HG03575 (cell line): ENCODE data around the gene DPP3.
"Not testable (repeated sequence)": the region's sequence is repeated elsewhere in the genome, so short reads cannot be mapped to it uniquely, and the experiment has no call there.

ENCODE experiments used
- ATAC-seq: cut with Tn5 transposase; IDR thresholded peaks from one replicate; pipeline ENCODE4 v1.9.1; 2021; ENCODE audit not compliant: unreplicated experiment, insufficient number of reproducible peaks, low FRiP score; ENCODE audit errors: extremely low read depth

DPP3 gene, protein sequence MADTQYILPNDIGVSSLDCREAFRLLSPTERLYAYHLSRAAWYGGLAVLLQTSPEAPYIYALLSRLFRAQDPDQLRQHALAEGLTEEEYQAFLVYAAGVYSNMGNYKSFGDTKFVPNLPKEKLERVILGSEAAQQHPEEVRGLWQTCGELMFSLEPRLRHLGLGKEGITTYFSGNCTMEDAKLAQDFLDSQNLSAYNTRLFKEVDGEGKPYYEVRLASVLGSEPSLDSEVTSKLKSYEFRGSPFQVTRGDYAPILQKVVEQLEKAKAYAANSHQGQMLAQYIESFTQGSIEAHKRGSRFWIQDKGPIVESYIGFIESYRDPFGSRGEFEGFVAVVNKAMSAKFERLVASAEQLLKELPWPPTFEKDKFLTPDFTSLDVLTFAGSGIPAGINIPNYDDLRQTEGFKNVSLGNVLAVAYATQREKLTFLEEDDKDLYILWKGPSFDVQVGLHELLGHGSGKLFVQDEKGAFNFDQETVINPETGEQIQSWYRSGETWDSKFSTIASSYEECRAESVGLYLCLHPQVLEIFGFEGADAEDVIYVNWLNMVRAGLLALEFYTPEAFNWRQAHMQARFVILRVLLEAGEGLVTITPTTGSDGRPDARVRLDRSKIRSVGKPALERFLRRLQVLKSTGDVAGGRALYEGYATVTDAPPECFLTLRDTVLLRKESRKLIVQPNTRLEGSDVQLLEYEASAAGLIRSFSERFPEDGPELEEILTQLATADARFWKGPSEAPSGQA

DNA sequence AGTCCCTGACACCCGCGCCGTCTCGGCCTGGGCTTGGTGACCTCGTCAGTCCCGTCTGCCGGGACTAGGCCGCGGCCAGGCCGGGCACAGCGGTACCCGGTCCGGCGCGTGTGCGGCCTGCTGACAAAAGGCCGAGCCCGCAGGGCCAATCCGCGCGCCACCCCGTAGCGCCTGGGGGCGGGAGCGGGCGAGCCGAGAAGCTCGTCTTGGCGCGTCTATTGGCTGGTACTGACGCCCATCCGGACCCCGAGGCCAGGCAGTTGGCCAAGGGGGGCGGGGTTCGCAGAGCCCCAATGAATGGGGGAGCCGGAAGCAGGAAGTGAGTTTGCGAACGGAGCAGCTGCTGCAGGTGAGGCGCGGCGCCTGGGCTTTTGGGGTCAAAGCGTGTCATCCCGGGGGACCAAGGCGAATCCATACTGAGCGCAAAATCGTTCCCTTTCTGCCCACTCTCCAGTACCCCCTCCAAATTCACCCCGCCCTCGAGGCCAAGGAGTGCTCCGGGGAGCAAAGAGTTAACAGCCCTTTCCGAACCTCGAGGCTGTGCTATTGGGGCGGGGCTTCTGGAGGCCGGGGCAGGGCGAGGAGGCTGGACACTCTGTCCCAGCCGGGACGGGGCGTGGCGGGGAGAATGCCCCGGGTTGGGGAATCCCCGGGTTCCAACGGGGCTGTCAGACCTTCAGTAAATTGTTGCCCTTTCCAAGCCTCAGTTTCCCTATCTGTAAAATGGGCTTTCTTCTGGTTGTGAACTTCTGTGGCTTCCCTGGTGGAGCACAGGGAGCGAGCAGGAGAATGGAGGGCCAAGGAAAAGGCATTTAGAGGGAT is at the start of gene DPP3:
TSS of gene DPP3 (plus strand) at position 318 of the 822 bp plus-strand sequence. CDS start 1,767 bp downstream, outside the sequence.
- ATAC-seq: peak; percentile 43

- not testable (repeated sequence) for ATAC-seq
These were observed 48.9 kb upstream of the DPP3 start for GRCh38 chr11:66431287-66431686.

- not testable (repeated sequence) for ATAC-seq
These were observed 48.3 kb upstream of the DPP3 start for GRCh38 chr11:66431871-66432329.

GRCh38 chr11:66432597-66432996 is 47.6 kb upstream of the DPP3 start:
- ATAC-seq: no peak

DNA sequence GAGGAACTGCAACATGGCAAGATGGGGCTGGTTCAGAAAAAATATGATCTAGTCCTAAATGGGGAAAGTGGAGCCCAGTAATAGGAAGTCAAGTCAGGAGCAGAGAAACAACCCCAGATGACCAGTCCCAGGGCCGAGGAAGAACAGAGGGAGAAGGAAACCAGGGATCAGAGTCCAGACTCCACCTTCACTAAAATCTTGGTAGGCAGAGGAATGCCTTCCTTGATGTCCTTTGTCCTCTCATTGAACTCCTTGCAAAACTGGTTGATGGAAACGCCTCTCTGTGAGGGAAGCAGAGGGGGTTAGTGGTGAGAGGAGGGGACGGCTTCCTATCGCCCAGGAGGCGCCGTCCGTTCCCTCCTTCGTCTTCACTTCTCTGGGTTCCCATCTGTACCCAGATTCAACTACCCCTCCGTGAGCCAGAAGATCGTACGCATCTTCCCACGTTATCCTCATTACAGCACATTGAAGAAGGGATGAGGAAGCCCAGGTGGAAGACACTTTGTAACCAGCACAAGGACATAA is 42.2 kb upstream of the DPP3 start:
- no peak for ATAC-seq

DNA sequence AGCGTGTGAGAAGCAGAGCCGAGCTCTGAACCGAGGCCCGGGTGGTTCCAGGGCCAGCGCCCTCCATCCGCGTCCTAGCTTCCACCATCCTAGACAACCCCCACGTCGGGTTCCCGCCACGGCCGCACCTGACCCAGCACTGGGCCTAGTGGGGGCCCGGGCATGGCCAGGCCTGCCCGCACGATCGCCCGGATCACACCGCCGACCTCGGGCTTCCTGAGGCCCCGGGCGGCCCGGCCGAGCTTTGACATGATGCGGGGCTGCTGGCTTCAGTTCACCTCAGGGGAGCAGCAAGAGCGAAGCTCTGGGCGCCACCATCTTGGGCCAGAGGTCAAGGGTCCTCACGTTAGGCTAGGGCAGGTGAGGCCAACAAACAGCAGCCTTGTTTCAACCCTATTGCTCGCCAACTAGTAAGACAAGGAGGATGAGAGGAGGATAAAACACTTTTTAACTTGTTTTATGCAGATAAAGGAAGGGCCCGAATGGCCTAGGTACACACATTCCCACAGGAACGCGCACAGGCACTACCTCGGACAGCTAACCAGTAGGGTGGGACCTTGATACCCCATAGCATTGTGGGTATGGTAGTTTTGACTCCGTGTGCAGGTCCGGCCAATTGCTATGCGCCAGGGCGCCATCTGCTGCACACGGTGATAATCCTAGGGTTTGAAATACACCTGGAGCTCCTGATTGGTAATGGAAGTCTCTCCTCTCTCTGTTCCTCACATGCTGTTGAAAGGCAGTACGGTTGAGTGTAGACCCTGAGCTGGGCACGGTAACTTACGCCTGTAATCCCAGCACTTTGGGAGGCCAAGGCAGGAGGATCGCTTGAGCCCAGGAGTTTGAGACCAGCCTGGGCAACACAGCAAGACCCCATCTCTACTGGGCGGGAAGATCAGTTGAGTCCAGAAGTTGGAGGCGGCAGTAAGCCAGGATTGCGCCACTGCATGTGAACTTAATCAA is 41.4 kb upstream of the DPP3 start, which contains the start of gene MRPL11:
TSS of gene MRPL11 (minus strand) at position 345 of the 963 bp plus-strand sequence. CDS start at position 251, 94 bp downstream.
- ATAC-seq: peak; percentile 83

DNA sequence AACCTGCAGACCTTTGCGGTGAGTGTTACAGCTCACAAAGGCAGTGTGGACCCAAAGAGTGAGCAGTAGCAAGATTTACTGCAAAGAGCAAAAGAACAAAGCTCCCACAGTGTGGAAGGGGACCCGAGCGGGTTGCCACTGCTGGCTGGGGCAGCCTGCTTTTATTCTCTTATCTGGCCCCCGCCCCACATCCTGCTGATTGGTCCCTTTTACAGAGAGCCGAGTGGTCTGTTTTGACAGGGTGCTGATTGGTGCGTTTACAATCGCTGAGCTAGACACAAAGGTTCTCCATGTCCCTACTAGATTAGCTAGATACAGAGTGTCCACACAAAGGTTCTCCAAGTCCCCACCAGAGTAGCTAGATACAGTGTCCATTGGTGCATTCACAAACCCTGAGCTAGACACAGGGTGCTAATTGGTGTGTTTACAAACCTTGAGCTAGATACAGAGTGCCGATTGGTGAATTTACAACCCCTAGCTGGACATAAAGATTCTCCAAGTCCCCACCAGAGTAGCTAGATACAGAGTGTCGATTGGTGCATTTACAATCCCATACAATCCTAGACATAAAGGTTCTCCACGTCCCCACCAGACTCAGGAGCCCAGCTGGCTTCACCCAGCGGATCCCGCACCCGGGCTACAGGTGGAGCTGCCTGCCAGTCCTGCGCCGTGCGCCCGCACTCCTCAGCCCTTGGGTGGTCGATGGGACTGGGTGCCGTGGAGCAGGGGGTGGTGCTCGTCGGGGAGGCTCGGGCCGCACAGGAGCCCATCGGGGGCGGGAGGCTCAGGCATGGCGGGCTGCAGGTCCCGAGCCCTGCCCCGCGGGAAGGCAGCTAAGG is 39.9 kb upstream of the DPP3 start:
- ATAC-seq: not testable (repeated sequence)

GRCh38 chr11:66440940-66441282 is 39.3 kb upstream of the DPP3 start:
- not testable (repeated sequence) for ATAC-seq

GRCh38 chr11:66443602-66444001 is 36.6 kb upstream of the DPP3 start:
- no peak for ATAC-seq

DNA sequence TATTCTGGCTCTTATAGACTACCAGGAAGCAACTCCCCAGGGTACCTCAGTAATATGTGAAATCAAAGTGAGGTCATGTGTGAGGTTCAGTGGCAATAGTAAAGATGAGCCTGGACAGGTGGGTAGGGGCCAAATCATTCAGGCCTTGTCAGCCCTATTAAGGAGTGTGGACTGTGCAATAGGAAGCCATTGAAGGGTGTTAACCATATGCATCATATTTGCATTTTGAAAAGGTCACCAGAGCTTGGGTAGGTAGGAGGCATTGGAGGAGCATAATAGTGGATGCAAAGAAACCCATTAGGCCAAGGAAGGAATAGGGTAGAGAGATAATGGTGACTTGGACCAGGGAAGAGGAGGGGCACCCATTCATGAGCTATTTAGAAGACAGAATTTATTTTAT is 33.2 kb upstream of the DPP3 start:
- no peak for ATAC-seq

GRCh38 chr11:66448523-66448922 is 31.7 kb upstream of the DPP3 start:
- ATAC-seq: no peak

GRCh38 chr11:66450560-66450959 is 29.7 kb upstream of the DPP3 start:
- ATAC-seq: no peak

DNA sequence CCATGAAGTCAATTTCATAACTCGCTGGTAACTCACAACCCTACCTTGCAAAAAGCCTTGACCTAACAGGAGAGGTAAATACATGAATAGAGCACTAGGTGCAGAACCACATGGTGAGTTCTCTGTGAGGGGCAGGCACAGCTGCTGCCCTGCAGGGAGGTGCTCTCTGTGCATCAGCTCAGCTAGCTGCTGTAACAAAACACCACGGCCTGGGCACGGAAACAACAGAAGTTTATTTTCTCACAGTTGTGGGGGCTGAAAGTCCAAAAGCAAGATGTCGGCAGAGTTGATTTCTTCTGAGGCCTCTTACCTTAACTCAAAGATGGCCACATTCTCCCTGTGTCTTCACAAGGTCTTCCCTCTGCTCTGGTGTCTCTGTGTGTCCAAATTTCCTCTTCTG is 28.6 kb upstream of the DPP3 start:
- no peak for ATAC-seq

GRCh38 chr11:66454247-66454646 is 26.0 kb upstream of the DPP3 start:
- no peak for ATAC-seq

DNA sequence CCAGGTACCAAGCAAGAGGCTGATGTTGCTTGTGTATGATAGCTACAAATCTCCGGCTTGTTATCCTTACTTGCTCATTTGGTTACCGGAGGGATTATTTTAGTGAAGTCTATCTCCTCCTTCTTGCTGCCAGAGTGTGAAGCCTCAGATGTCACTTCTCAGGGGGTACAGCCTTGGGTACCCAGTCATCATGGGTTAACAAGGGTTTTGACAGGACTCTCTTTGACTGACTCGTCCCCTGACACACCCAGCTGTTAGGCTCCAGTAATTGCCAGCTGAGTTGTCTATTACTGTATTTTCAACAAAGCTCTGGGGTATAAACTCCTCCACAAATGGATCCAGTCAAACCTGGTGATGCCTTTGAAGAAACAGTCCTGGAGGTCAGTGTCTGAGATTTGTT is 25.4 kb upstream of the DPP3 start:
- no peak for ATAC-seq

- no peak for ATAC-seq
These were observed 22.4 kb upstream of the DPP3 start for GRCh38 chr11:66457826-66458225.

GRCh38 chr11:66459138-66459778 is 21.0 kb upstream of the DPP3 start:
- ATAC-seq: no peak
